ENCODE data around the gene IL15.

GRCh38 chr4:141652161-141652778 lies 15.9 kb downstream of the IL15 start:
- no peak for TF ChIP-seq CTCF (IDR thresholded peaks at IDR 0.05)
- no peak for TF ChIP-seq POLR2A (IDR thresholded peaks at IDR 0.05)

Measured in testis (tissue), 2 donors.